K562 (cell line): Measurements from ENCODE around the gene BCKDK.

ENCODE experiments used
- BHLHE40 ChIP-seq: IDR thresholded peaks from 2 replicates; pipeline ENCODE4 v1.6.1; 2011; ENCODE audit warnings: low read length, improper control_type of control experiment
- BRD4 ChIP-seq: fragments of 200-600 bp; sonication (generic); IDR thresholded peaks from 2 replicates; pipeline ENCODE4 v1.6.1; 2017; ENCODE audit warnings: inconsistent platforms
- CEBPB ChIP-seq: fragments of 450-650 bp; IDR thresholded peaks from 2 replicates; pipeline ENCODE4 v1.6.1; 2016; ENCODE audit warnings: missing genetic modification characterization, missing compliant biosample characterization
- CHD2 ChIP-seq: IDR thresholded peaks from 2 replicates; pipeline ENCODE4 v1.6.1; 2011; ENCODE audit warnings: low read depth, low read length
- KLF6 ChIP-seq: fragments of 250-450 bp; sonication (Bioruptor Pico); IDR thresholded peaks from 2 replicates; pipeline ENCODE4 v1.4.0; 2020; ENCODE audit warnings: mild to moderate bottlenecking, moderate library complexity, borderline replicate concordance
- NBN ChIP-seq: fragments of 450-650 bp; IDR thresholded peaks from 2 replicates; pipeline ENCODE4 v1.6.1; 2016; ENCODE audit warnings: low read depth, mild to moderate bottlenecking
- PCBP1 ChIP-seq: fragments of 200-400 bp; formaldehyde crosslinking; IDR thresholded peaks from 2 replicates; pipeline ENCODE4 v1.6.1; 2018; ENCODE audit warnings: mild to moderate bottlenecking, low read depth, low read length; ENCODE audit not compliant: poor library complexity, severe bottlenecking
- PCBP2 ChIP-seq: fragments of 200-400 bp; formaldehyde crosslinking; IDR thresholded peaks from 2 replicates; pipeline ENCODE4 v1.6.1; 2018; ENCODE audit warnings: low read length, low read depth, mild to moderate bottlenecking, moderate library complexity; ENCODE audit not compliant: poor library complexity, severe bottlenecking
- SIN3B ChIP-seq: fragments of 450-650 bp; IDR thresholded peaks from 2 replicates; pipeline ENCODE4 v1.6.1; 2017; ENCODE audit warnings: low read depth, mild to moderate bottlenecking, moderate library complexity
- SRF ChIP-seq, 2 experiments: fragments of 250-450, 450-650 bp in 1 of 2; sonication (Bioruptor Pico) in 1 of 2; sonication (generic) in 1 of 2; formaldehyde crosslinking; IDR thresholded peaks; 2 replicates each; pipeline versions ENCODE4 v1.5.0 to v1.5.1; 2020 to 2022; ENCODE audit warnings: mild to moderate bottlenecking in 1 of 2, missing genetic modification reagents in 1 of 2
- TF ChIP-seq, protein P1 (sequence below): fragments of 450-650 bp; formaldehyde crosslinking; IDR thresholded peaks from 2 replicates; pipeline ENCODE4 v1.4.0; 2022; ENCODE audit warnings: missing genetic modification characterization
- TF ChIP-seq, protein P2 (sequence below), 3 experiments: IDR thresholded peaks in 2 of 3; conservative IDR thresholded peaks in 1 of 3; 2 replicates each; pipeline ENCODE4 v1.5.1; 2011 to 2012; ENCODE audit warnings: low read length in 3 of 3, mild to moderate bottlenecking in 3 of 3, control low read depth in 2 of 3, improper control_type of control experiment in 1 of 3, inconsistent platforms in 1 of 3, low read depth in 1 of 3, mixed read lengths in 1 of 3, moderate library complexity in 1 of 3; ENCODE audit not compliant: insufficient read depth in 2 of 3
- TF ChIP-seq, protein P3 (sequence below): sonication (generic); formaldehyde crosslinking; IDR thresholded peaks from 2 replicates; pipeline ENCODE4 v1.8.1; 2022; ENCODE audit warnings: missing genetic modification reagents
- TF ChIP-seq, protein P4 (sequence below): fragments of 250-450 bp; sonication (Bioruptor Pico); IDR thresholded peaks from 2 replicates; pipeline ENCODE4 v1.5.0; 2021; ENCODE audit warnings: mild to moderate bottlenecking, borderline replicate concordance

DNA sequence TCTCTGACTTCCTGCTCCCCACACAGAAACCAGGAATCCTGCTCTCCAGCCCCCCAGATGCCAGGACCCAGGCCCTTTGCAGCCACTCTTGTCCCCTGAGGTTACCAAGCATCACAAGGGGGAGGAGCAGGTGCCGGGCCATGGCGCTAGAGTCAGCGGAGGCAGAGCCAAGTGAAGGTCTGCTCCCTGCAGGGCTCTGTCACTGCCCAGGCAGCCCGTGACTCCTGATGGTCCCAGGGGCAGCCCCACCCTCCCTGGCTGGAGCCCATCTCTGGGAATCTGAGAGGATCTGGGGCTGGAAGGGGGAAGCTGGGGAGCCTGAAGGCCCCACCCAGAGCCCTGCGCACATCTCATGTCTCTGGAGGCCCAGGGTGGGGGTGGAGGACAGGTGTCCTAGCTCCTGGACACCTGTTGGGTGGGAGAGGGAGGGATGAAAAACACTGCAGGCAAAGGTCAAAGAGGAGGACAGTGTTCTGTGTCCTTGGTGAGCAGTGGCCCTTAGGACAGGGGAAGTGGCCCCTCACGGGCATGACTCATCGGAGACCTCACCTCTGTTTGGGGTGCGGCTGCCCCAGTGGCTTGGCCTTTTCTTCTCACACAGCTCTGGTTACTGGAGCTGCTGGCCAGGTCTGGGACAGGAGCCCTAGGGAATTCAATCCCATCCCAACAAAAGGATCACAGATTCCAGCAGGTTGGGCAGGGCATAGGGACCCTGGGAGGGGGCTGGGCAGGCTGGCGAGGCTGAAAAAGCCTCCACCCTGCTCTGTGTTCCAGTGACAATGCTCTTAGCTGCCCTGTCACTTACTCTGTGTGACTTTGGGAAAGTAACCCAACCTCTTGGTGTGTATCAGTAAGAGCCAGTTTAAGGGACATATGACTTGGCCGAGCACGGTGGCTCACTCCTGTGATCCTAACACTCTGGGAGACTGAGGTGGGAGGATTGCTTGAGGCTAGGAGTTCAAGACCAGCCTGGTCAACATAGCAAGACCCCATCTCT, 42.0 kb downstream of the BCKDK start, which contains the start of gene PRSS36:
- TF ChIP-seq, protein P1, sequence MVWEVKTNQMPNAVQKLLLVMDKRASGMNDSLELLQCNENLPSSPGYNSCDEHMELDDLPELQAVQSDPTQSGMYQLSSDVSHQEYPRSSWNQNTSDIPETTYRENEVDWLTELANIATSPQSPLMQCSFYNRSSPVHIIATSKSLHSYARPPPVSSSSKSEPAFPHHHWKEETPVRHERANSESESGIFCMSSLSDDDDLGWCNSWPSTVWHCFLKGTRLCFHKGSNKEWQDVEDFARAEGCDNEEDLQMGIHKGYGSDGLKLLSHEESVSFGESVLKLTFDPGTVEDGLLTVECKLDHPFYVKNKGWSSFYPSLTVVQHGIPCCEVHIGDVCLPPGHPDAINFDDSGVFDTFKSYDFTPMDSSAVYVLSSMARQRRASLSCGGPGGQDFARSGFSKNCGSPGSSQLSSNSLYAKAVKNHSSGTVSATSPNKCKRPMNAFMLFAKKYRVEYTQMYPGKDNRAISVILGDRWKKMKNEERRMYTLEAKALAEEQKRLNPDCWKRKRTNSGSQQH (CRISPR knock-in tag), result no peak
- no peak for TF ChIP-seq CEBPB (tag)
- TF ChIP-seq, protein P2, sequence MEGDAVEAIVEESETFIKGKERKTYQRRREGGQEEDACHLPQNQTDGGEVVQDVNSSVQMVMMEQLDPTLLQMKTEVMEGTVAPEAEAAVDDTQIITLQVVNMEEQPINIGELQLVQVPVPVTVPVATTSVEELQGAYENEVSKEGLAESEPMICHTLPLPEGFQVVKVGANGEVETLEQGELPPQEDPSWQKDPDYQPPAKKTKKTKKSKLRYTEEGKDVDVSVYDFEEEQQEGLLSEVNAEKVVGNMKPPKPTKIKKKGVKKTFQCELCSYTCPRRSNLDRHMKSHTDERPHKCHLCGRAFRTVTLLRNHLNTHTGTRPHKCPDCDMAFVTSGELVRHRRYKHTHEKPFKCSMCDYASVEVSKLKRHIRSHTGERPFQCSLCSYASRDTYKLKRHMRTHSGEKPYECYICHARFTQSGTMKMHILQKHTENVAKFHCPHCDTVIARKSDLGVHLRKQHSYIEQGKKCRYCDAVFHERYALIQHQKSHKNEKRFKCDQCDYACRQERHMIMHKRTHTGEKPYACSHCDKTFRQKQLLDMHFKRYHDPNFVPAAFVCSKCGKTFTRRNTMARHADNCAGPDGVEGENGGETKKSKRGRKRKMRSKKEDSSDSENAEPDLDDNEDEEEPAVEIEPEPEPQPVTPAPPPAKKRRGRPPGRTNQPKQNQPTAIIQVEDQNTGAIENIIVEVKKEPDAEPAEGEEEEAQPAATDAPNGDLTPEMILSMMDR (IDR thresholded peaks at IDR 0.05 in 2 of 3, conservative IDR thresholded peaks at IDR 0.05 in 1 of 3; ENCODE audit: insufficient read depth in 2 of 3, low read depth in 1 of 3, low read length in 3 of 3), result no peak
- no peak for TF ChIP-seq PCBP1
- TF ChIP-seq, protein P3, sequence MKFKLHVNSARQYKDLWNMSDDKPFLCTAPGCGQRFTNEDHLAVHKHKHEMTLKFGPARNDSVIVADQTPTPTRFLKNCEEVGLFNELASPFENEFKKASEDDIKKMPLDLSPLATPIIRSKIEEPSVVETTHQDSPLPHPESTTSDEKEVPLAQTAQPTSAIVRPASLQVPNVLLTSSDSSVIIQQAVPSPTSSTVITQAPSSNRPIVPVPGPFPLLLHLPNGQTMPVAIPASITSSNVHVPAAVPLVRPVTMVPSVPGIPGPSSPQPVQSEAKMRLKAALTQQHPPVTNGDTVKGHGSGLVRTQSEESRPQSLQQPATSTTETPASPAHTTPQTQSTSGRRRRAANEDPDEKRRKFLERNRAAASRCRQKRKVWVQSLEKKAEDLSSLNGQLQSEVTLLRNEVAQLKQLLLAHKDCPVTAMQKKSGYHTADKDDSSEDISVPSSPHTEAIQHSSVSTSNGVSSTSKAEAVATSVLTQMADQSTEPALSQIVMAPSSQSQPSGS (CRISPR knock-in tag), result no peak
- no peak for TF ChIP-seq PCBP2
- TF ChIP-seq BHLHE40, result no peak
- TF ChIP-seq, protein P4, sequence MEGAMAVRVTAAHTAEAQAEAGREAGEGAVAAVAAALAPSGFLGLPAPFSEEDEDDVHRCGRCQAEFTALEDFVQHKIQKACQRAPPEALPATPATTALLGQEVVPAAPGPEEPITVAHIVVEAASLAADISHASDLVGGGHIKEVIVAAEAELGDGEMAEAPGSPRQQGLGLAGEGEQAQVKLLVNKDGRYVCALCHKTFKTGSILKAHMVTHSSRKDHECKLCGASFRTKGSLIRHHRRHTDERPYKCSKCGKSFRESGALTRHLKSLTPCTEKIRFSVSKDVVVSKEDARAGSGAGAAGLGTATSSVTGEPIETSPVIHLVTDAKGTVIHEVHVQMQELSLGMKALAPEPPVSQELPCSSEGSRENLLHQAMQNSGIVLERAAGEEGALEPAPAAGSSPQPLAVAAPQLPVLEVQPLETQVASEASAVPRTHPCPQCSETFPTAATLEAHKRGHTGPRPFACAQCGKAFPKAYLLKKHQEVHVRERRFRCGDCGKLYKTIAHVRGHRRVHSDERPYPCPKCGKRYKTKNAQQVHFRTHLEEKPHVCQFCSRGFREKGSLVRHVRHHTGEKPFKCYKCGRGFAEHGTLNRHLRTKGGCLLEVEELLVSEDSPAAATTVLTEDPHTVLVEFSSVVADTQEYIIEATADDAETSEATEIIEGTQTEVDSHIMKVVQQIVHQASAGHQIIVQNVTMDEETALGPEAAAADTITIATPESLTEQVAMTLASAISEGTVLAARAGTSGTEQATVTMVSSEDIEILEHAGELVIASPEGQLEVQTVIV (CRISPR knock-in tag), result no peak
- TF ChIP-seq SRF (CRISPR knock-in tag; IDR thresholded peaks at IDR 0.05), result no peak
- TF ChIP-seq SIN3B, result no peak
- no peak for TF ChIP-seq KLF6 (CRISPR knock-in tag)
- no peak for TF ChIP-seq BRD4
- TF ChIP-seq CHD2, result no peak
- no peak for TF ChIP-seq NBN
